Stimulated activated CD4-positive, alpha-beta T cell treated with anti-CD3 and anti-CD28 coated beads, TNF-alpha, amount 100 ng/mL, for 24 hours (primary cell): ENCODE measurements around the gene INPP5E.

ENCODE experiments used
- DNase-seq, 3 experiments: peaks; one replicate each; pipeline ENCODE4 v3.0.0-alpha.2; 2020; ENCODE audit warnings: low read depth in 3 of 3

The INPP5E gene

DNA sequence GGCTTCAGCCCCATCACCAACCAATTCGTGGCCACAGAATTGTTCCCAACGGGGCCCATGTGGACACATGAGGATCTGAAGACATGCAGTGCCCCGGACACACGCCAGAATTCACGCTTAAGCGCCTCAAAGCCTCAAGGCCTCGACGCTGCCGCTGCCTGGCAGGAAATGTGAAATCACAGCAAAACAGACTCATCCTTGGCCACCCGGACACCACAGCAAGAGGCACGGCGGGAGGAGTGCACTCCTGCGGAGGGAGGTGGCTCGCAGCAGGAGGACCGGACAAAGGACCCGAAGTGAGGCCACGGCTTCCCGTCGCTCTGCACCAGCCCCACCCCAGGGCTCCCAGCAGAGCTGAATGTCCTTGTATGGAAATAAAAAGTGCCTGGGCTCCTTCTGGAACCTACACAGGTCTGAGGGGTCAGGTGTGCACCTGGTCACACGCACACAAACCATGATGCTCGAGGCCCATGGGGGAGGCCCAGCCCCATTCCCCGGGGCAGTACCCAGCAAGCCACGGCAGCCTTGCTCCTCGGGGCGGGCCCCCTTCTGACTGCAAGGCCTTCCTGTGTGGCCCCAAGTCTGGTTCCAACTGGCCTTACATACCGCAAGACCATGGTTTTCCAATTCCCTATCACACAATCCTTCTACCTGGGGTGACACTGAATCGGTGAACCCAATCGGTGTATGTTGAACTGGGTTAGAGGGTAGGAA lies 33.2 kb upstream of the INPP5E start:
- no peak for DNase-seq

DNA sequence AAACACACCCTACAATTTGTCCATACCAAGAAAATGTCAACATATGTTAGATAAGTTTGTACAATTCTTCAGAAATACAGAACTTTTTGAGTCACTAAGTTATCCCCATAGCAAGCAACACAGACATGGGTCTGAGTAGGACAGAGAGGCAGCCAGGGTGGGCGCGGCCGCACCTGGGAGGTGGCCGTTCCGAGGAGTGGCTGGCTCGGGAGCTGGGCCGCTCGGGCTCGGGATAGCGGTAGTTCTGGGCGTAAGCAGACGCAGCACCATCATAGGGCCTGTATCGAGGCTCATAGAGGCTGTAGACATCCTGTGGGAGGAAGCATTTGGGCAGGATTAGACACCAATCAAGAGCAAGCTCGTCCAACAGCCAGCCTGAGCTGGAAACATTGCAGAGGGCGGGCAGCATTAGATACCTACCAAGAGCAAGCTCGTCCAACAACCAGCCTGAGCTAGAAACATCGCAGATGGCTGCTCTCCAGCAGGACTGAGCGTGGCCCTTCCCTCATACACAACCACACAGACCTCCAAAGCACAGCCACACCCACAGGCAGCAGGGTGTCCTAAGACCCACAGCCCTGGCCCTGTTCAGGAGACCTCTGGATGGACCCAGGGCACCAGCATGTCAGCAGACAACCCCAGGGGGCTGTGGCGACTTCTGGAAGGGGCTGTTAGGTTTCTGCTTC lies 32.3 kb upstream of the INPP5E start:
- DNase-seq = no peak

DNA sequence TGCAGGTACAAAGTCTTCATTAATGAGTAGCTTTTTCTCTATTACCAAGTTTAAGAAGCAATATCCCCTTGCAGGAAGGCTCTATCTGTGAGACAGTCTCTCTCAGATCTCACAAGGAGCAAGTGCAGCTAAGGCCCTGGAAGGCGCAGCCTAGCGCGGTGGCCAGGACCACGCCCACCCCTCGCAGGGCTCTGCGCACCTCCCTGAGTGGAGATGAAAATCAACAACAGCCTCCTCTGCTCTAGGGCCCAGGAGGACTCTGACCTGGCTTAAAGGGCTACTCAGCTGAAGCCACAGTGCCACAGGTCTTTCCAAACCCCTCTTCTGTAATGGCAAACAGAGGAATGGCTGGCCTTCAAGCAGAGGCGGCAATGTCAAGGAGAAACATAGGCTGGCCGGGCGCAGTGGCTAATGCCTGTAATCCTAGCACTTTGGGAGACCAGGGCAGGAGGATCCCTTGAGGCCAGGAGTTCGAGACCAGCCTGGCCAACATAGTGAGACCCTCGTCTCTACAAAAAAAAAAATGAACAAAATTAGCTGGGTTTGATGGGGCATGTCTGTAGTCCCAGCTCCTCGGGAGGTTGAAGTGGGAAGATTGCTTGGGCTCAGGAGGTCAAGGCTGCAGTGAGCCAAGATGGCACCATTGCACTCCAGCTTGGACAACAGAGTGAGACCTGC lies 31.3 kb upstream of the INPP5E start:
- no peak for DNase-seq

DNA sequence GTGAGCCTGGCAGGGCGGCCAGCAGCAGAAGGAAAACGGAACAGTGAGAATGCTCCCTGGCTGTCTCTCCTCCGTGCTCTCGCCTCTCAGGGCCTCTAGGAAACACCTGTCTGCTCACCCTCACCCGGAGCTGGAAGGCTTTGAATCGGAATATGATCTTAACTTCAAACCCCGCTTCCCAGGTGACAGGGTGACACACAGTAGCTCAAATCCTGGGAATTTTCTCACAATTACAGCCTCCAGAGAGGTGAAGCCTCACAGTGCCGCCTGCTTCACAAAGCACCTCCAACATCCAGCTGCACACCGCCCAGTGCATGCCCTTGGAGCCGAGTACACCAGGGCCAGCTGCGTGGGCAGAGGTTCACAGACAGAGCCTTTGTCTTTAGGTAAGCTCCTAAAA lies 30.7 kb upstream of the INPP5E start:
- DNase-seq = no peak

DNA sequence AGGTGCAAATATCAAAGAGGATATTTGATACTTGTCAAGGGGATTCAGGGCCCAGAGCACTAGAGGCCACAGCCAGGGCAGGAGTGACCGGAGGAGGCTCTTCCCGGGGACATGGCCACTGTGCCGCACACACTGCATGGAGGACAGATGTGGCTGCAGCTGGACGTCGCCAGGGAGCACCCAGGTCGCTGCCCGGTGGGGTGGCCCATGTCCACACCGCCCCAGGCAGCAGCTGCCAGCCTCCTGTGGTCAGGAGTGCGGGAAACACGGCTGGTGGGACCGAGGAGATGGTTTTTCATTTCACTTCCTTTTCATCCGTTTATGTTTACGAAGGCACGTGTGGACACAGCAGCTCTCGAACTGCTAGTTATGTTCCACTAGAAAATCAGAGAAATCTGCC lies 28.1 kb upstream of the INPP5E start:
- DNase-seq = no peak

DNA sequence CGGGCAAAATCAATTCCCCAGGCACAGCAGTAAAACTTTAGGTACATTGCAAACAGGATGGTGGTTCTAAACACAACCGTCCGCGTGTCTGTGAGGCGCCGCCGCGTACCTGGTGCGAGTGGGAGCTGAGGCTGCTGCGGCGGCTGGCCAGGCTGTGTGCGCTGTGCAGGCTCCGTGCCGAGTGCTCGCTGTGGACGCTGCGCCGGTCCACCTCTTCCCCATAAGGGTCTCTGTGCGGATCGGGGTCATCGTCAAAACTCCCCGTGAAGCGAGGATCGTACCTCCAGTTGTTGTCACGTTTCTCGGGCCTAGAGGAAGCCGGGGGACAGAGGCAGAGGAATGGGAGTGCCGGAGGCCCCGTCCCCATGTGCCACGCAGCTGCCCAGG lies 26.5 kb upstream of the INPP5E start:
- no peak for DNase-seq

DNA sequence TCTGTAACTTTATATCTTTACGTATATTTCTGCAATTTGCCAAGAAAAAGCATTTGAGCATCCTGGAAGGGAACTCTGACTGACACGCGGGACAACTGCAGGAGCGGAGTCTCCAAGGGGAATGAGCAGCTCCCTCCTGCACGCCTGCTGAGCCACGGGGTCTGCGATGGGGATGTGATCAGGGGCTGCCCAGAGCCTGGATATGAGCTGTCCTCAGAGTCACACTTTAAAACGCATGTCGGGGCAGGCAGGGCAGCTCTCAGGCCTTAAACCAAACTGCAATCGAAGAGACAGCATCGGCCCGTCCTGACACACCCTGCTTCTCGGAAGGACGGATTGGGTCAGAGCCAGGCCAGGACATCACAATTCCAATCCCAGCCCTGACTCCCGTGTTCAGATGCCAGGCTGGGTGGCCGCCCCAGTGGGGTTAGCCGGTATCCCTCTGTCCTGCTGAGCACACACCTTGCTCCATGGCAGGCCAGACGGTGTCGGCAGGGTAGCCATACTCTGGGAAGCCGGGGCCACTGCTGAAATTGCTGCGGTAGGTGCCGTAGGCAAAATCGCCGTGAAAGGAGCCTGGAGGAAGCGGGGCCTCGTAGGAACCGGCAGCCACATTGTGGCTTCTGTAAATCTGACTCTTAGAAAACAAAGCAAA lies 26.0 kb upstream of the INPP5E start:
- DNase-seq = no peak

DNA sequence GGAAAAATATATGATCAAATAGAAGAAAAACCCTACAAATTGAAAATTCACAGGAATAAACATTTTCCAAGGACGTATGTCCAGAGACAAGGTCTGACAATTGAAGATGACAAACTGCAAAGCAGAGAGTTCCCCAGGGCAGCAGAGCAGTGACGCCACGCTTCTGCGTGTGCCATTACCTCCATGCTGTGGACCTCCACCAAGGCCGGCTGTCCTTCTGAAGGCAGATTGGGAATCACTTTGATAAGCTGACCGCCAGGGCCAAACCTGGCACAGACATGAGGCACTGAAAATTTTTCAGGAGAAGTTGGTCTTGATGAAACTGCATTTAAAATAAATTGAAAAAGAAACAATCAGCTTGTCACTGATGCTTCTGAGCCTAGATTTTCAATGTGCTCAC lies 24.6 kb upstream of the INPP5E start:
- DNase-seq = no peak

DNA sequence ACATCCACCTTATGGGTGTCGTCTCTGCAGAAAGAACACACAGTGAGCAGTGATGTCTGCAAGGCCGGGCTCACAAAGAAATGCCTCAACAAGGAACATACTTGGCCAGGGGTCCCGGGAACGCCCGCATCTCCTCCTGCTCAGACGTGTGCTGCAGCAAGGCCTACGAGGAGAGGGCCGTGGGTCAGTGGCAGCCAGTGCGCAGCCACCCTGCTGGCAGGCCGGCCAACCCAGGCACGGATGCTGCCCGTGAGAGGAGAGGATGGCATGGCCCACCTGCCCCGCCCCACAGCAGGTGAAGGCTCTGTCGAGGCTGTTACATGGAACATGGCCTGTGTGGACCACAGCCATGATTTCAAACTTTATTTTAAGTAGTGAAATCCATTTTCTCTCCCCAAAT lies 23.9 kb upstream of the INPP5E start:
- no peak for DNase-seq

DNA sequence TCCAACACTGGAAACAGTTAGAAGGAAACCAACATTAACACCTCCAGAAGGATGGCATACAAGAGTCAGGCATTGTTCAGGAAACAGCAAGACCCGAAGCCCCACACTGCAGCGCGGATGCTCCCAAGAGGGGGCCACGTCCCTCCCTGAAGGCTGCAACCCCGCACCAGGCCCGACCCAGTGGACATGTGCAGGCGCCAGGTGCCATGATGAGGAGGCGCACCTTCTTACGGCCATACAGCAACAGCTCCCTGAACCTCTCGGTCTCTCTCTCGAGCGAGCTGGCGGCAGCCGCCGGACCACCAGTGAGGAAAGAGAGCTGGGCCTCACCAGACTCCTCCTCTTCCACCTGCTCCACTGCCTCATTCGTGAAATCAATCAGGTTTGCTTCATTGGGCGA lies 23.0 kb upstream of the INPP5E start:
- no peak for DNase-seq

DNA sequence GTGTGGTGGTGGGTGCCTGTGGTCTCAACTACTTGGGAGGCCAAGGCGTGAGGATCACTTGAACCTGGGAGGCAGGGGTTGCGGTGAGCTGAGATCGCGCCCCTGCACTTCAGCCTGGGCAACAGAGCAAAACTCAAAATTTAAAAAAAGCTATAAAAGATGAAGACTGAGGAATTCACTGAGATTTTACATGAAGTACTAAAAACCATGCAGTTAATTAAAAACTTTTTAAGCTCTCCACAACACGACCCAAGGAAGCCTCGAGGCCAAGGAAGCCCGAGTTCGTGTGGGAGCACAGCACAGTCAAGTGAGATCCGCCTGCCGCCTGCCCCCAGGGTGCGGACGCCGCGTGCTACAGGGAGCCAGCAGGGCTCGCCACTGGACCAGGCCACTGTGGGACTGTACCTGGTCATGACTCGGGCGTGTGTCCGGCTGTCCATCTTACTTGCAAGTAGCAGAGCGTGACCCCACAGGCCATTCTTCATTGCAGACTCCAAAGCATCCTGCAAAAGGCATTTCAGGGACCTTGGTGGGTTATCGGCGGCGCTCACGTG lies 21.2 kb upstream of the INPP5E start:
- no peak for DNase-seq

DNA sequence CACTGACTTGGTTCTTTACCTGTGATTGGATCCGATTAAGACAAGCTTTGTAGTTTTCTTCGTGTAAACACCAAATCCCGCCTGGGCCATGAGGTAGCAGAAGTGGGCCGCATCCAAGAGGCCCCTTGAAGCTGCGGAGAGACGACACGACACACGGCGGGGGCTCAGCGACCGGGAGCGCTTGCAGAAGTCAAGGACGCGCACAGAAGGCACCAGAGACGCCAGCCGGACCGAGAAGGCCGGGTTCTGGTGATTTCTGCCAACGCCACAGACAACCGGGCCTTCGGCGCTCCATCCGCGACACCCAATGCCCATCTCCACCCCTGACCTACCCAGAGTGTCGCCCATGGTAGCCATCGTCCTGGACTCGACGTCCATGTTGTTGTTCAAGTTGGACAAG lies 19.8 kb upstream of the INPP5E start:
- no peak for DNase-seq

DNA sequence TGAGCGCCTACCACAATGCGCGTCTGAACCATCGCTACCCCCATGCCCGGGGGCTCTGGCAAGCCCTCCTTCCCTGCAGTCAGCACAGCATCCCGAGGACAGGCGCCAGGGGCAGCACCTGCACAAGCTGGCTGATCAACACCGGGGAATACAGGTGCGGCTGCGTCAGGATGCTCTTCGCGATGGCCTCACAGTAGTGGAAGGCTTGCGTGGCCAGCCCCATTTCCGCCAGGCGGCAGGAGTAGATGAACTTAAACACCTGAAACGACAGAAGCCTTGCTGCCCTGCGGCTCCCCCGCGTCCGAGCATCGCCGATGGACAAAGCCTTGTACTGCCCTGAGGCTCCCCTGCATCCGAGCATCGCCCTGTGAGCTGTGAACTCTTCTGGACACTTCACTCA lies 17.7 kb upstream of the INPP5E start:
- no peak for DNase-seq

DNA sequence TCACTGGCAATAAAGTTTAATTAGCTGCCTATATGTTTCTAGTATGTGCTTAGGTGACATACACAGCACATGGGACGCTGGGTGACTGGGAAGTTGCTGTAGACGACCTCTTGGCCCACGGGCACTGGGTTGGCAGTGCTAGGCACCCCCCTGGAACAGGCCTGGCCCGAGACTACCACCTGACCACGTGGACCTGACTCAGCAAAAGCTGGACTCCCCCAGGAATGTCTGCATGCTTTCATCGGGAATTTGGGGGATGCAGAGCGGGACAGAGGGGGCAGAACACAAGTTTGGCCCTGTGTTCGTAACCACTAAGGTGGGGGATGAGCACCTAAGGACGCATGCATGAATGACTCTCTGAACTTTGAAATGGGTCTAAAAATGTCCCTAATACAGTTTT lies 16.6 kb upstream of the INPP5E start:
- DNase-seq = no peak

DNA sequence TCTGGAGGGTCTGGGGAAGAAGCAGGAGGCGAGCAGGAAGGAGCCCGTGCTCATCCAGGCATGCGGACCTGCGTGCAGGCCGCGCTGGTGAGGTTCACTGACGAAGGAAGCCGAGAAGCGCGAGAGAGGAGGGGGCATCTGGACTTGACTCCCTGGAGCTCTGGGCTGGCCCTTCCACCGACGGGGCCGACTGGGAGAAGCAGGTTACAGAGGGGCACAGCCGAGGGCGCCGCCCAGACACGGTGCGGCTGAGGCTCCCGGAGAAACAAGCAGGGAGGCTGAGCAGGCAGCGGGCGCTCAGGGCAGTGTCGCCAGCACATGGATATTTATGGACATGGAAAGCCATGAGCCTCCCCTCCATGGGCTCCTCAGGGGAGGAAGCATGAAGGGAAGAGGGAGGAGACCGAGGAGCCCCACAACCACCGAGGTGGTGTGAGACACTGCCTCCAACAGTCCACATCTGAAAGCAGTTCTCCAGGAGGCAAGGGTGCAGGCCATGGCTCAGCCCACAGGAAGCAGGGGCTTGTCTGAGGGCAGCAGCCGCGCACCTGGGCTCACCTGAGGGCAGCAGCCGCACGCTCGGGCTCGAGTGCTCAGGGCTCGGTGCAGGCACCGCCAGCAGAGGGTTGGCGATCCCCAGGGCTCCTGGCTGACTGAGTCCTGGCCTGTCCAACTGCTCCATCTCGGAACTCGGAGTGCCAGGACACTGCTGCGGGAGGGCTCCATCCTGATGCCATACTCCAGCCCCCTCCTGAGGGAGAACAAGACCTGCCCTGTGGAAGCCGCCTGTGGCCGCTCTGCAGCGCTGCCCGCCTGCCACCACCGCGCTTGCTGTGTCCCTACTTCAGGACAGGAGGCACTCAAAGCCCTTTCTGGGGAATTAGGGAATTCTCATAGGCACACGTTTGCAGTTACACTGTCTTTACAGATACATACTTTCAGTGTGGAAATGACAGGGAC lies 15.7 kb upstream of the INPP5E start:
- no peak for DNase-seq

DNA sequence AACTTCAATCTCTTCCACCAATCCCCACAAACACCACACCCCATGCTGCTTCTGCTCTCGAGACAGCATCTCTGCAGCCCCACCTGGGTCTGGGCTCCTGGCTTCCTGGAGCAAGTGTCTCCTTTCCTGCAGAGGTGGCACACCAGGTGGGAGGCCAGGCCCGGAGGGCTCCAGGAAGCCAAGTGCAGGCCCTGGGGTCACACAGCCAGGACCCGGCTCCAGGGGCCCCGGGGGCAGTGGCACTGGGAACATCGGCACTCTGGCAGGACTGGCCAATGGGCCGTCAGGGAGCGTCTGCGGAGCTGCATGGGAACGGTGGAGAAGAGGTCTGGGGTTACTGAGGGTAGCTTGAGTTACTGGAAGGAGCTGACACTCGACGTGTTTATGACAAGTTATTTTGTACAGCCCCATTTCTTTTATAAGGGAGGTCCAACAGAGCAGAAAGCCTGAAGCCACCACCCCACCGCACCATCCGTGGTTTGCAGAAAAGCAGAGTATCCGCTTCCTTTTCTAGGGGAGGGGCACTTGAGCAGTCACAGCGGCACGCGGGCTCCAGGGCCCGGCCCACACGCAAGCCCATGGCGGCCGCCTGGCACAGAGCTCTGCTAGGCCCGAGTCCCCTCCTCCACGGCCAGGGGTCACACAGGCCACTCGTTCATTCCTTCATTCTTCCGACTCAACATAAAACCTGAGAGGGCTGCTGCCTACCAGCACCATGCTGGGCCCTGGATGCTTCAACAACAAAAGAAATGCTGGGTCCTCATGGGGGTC lies 14.6 kb upstream of the INPP5E start:
- no peak for DNase-seq

DNA sequence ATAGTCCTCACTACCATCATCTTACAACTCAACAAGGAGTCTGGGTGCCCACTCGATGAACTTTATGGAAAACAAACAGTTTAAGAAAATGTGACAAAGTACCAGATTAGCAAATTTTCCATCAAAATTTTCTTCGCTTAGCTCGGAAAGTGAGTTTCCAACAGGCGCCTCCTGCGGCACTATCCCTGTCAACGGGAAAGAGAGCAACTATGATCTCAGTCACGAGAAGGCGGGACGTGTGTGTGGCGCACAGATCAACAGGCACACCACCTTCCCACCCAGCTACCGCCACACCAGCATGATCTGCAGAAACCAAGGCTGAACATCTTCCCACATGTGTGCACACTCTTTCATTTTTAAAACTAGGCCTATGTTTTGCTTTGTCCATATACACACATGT lies 13.7 kb upstream of the INPP5E start:
- DNase-seq = no peak

DNA sequence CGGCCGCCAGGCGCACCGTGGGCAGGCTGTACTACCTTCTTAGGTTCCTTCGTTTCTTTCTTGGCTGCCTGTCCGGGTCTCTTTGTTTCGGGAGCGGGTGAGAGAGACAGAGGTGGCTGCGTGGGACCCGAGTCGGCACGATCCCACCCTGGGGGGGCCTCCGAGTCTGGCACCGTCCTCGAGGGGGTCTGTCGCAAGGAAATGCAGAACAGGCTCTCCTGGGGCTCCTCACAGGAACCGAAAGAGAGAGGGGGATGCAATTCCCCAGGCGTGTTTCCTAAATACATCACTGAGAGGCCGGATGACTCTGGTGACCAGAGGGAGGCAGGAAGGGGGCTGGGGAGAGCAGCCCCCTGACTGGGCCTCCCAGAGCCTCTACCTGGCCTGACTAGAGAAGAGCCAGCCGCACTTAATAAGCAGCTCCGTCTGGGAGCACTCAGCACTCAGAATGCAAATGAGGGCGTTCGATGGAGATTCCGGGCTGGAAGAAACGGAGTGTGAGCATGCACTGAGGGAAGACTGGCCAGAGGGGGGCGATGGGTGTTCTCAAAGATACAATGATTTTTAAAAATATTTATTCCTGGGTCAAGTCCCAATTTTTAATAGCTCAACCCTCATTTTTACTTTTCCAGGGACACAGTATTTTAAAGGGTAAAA lies 11.7 kb upstream of the INPP5E start:
- no peak for DNase-seq

DNA sequence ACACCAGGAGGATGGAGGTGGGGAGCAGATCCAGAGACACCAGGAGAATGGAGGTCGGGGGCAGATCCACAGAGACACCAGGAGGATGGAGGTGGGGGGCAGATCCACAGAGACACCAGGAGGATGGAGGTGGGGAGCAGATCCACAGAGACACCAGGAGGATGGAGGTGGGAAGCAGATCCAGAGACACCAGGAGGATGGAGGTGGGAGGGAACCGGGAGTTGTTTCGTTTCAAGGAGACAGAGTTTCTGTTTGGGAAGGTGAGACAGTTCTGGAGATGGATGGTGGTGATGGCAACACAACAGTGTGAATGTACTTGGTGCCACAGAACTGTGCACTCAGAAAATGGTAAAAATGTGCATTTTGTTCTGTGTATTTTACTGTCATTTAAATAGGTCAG lies 9.0 kb upstream of the INPP5E start:
- DNase-seq = no peak
